Naive thymus-derived CD4-positive, alpha-beta T cell (primary cell): ENCODE measurements around the gene GOLGA8J. TPM values are rescaled to one million over a fixed set of nuclear protein-coding genes. Genes with fewer than 3 reads are reported as not detected.
"Not testable (repeated sequence)": the region's sequence is repeated elsewhere in the genome, so short reads cannot be mapped to it uniquely, and the experiment has no call there.

ENCODE experiments used
- ATAC-seq: fragments of 150-1000 bp; cut with Tn5 transposase; 2 replicates; pipeline ENCODE4 v1.10.0; 2021; ENCODE audit warnings: mild to moderate bottlenecking, moderate library complexity
- CTCF ChIA-PET: fragments of 350-600 bp; sonication (Branson Sonifier 250); formaldehyde crosslinking; loops from one replicate; lab custom pipeline; 2021; ENCODE audit warnings: antibody characterized with exemption; lab: Charles Lee
- POLR2A ChIA-PET: fragments of 350-600 bp; sonication (Branson Sonifier 250); formaldehyde crosslinking; loops from one replicate; lab custom pipeline; 2021; ENCODE audit warnings: antibody characterized with exemption, inconsistent platforms; lab: Charles Lee
- DNase-seq, 9 donors: peaks; one replicate each; pipeline versions ENCODE4 v3.0.0 to v3.0.0-alpha.2; 2020 to 2022; ENCODE audit warnings: mixed read lengths in 1 of 9
- H3K27ac ChIP-seq: one replicate; pipeline ENCODE4 v1.7.0; 2013; ENCODE audit warnings: mild to moderate bottlenecking, low read depth, low read length, moderate library complexity
- H3K27me3 ChIP-seq, 2 donors: one replicate each; pipeline ENCODE4 v1.7.0; 2013; ENCODE audit warnings: low read length in 2 of 2, mild to moderate bottlenecking in 2 of 2, moderate library complexity in 2 of 2; ENCODE audit not compliant: control insufficient read depth in 2 of 2, insufficient read depth in 2 of 2
- H3K36me3 ChIP-seq, 3 experiments: 1 replicate in 2 of 3; 2 replicates in 1 of 3; pipeline ENCODE4 v1.7.0; 2013; ENCODE audit warnings: low read length in 3 of 3, mild to moderate bottlenecking in 3 of 3, moderate library complexity in 1 of 3; ENCODE audit not compliant: insufficient read depth in 3 of 3, control insufficient read depth in 2 of 3
- H3K4me1 ChIP-seq, 2 donors: one replicate each; pipeline ENCODE4 v1.7.0; 2013; ENCODE audit warnings: low read length in 2 of 2, mild to moderate bottlenecking in 2 of 2, moderate library complexity in 1 of 2; ENCODE audit not compliant: control insufficient read depth in 2 of 2, insufficient read depth in 2 of 2
- H3K4me3 ChIP-seq: 2 replicates; pipeline ENCODE4 v1.7.0; 2013; ENCODE audit warnings: mild to moderate bottlenecking, low read length
- H3K9me3 ChIP-seq, 3 experiments: 1 replicate in 2 of 3; 2 replicates in 1 of 3; pipeline ENCODE4 v1.7.0; 2013; ENCODE audit warnings: low read length in 3 of 3; ENCODE audit not compliant: control insufficient read depth in 2 of 3
- H3K27ac Mint-ChIP-seq, 9 donors: one replicate each; pipeline ENCODE4 v1.8.0; 2020 to 2022; ENCODE audit warnings: mixed read lengths in 9 of 9, mild to moderate bottlenecking in 8 of 9, moderate library complexity in 5 of 9, inconsistent platforms in 2 of 9
- H3K27me3 Mint-ChIP-seq, 5 donors: one replicate each; pipeline ENCODE4 v1.8.0; 2021 to 2022; ENCODE audit warnings: mixed read lengths in 5 of 5, mild to moderate bottlenecking in 1 of 5
- H3K36me3 Mint-ChIP-seq, 5 donors: one replicate each; pipeline ENCODE4 v1.8.0; 2020 to 2022; ENCODE audit warnings: mixed read lengths in 5 of 5, mild to moderate bottlenecking in 3 of 5, inconsistent platforms in 1 of 5
- H3K4me1 Mint-ChIP-seq, 7 donors: one replicate each; pipeline ENCODE4 v1.8.0; 2020 to 2022; ENCODE audit warnings: mixed read lengths in 7 of 7, mild to moderate bottlenecking in 3 of 7, inconsistent platforms in 1 of 7
- H3K4me3 Mint-ChIP-seq, 10 donors: one replicate each; pipeline ENCODE4 v1.8.0; 2020 to 2022; ENCODE audit warnings: mild to moderate bottlenecking in 10 of 10, mixed read lengths in 10 of 10, moderate library complexity in 6 of 10, inconsistent platforms in 2 of 10
- H3K9me3 Mint-ChIP-seq, 11 donors: one replicate each; pipeline ENCODE4 v1.8.0; 2020 to 2022; ENCODE audit warnings: mixed read lengths in 11 of 11, mild to moderate bottlenecking in 4 of 11, inconsistent platforms in 1 of 11, moderate library complexity in 1 of 11
- intact Hi-C, 2 donors: fragments of 100-400 bp; cut with micrococcal nuclease; formaldehyde crosslinking; loops; one replicate each; pipeline ENCODE4 v1.15.1; 2023
- polyA plus RNA-seq, 2 donors: library from polyadenylated mRNA; unstranded; fragments of 300-500 nt; fragmentation: Illumina TruSeq; gene quantifications; one replicate each; pipeline ENCODE4 v1.2.3, GENCODE V29; 2021
- total RNA-seq, 6 experiments: library from RNA in 5 of 6; stranded (reverse) in 5 of 6; gene quantifications; 1 replicate in 5 of 6; 2 replicates in 1 of 6; pipeline ENCODE4 v1.2.3 and lab custom pipeline; 2021 to 2026

GOLGA8J gene, protein sequence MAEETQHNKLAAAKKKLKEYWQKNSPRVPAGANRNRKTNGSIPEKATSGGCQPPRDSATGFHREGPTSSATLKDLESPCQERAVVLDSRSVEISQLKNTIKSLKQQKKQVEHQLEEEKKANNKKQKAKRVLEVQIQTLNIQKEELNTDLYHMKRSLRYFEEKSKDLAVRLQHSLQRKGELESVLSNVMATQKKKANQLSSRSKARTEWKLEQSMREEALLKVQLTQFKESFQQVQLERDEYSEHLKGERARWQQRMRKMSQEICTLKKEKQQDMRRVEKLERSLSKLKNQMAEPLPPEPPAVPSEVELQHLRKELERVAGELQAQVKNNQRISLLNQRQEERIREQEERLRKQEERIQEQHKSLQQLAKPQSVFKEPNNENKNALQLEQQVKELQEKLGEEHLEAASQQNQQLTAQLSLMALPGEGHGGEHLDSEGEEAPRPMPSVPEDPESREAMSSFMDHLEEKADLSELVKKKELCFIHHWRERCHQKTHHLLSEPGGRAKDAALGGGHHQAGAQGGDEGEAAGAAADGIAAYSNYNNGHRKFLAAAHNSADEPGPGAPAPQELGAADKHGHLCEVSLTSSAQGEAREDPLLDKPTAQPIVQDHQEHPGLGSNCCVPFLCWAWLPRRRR
- under 1 TPM in 3 of 5 experiments, not detected in 2; 0.22 to 0.38 (median 0.30) TPM for total RNA-seq
- polyA plus RNA-seq = not detected
- total RNA-seq (lab: John Stamatoyannopoulos, UW) = not detected

DNA sequence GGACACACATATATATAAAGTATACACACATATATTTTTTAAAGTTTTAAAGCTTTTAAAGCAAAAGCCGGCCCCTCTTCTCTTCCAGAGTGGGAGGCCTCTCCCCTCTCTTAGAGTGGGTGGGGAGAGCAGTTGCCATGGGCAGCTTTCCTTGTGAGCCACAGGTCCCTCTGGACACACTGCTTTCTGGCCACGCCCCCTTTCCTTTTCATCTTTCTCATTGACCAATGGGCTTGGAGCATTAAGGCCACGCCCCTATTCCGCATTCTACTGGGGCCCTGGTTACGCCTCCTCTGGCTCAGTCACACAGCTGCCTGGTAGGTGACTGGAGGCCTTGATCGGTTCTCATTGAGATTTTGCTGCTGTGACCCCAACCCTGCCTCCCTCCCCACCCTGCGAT is at the start of gene GOLGA8J:
Gene GOLGA8J (plus strand): TSS at position 301 of the 400 bp plus-strand sequence. CDS start 98 bp downstream, at position 399.
- H3K36me3 ChIP-seq, H3K27me3 ChIP-seq, intact Hi-C loops, H3K27ac Mint-ChIP-seq, H3K36me3 Mint-ChIP-seq, H3K4me1 Mint-ChIP-seq, POLR2A ChIA-PET, H3K9me3 ChIP-seq, H3K4me1 ChIP-seq, H3K27ac ChIP-seq, H3K9me3 Mint-ChIP-seq, CTCF ChIA-PET, H3K4me3 Mint-ChIP-seq, DNase-seq, H3K4me3 ChIP-seq, ATAC-seq: not testable (repeated sequence)
- peaks cover 0 to 15% (median 4%) of the 10 kb centered on the region in 5 donors for H3K27me3 Mint-ChIP-seq

DNA sequence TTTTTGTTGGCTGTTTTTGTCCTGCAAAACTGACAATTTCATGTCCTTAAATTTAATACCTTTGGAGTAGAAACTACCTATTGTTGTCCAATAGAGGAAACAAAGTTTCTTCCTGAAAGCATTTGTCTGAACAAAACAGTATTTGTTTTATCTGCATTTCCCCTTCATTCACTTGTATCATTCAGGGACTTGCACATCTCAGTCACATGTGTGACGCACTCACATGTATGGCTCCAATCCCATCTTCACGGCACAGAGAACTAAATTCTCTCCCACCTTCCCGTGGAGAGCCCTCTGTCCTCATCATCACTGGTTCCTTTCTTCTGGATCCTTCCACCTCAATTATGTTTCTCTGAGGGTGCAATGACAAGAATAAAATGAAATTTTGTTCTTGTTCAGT is 49.5 kb upstream of the GOLGA8J start:
- Histone ChIP-seq H3K36me3 (no peaks in the 10 kb centered on the region), H3K4me3 (no peak overlapping the region), H3K27ac (no peak overlapping the region), H3K9me3 (no peaks in the 10 kb centered on the region), H3K4me1 (no peaks in the 10 kb centered on the region), H3K27me3 (no peaks in the 10 kb centered on the region)
- DNase-seq = no peak
- Mint-ChIP-seq H3K27ac (no peak overlapping the region), H3K4me1 (no peaks in the 10 kb centered on the region), H3K4me3 (no peak overlapping the region), H3K36me3 (peaks cover 0 to 3% (median 0%) of the 10 kb centered on the region in 5 donors), H3K9me3 (peaks cover 0 to 13% (median 3%) of the 10 kb centered on the region in 11 donors), H3K27me3 (peaks cover 0 to 44% (median 27%) of the 10 kb centered on the region in 5 donors)
- ATAC-seq = no peak
- intact Hi-C loops = no loop called here
- CTCF ChIA-PET = no interaction called here
- POLR2A ChIA-PET = no interaction called here

DNA sequence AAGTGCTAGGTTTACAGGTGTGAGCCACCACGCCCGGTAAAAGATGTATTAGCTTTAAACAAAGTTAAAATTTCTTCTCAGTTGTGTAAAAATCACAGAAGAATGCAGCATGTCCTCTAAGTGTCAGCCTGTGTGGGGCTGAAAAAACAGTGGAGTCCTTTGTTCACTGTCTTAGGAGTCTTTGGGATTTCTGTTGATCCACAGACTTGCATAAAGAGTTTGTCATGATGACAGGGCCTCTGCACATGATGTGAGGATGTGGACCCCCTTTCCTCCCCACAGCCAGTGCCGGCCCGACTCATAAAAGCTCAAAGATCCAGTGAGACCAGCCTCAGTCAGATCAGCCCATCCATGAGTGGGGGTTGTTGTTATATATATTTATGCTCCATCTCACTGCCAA is 49.0 kb upstream of the GOLGA8J start:
- H3K36me3 Mint-ChIP-seq = peaks cover 0 to 3% (median 0%) of the 10 kb centered on the region in 5 donors
- DNase-seq (no peak), ATAC-seq (no peak)
- H3K27me3 Mint-ChIP-seq = peaks cover 0 to 48% (median 30%) of the 10 kb centered on the region in 5 donors
- Histone ChIP-seq H3K9me3 (no peaks in the 10 kb centered on the region), H3K36me3 (no peaks in the 10 kb centered on the region), H3K27ac (no peak overlapping the region), H3K4me1 (no peaks in the 10 kb centered on the region), H3K4me3 (no peak overlapping the region), H3K27me3 (no peaks in the 10 kb centered on the region)
- intact Hi-C loops = no loop called here
- H3K4me3 Mint-ChIP-seq = no peak overlapping the region
- H3K9me3 Mint-ChIP-seq = peaks cover 0 to 13% (median 4%) of the 10 kb centered on the region in 11 donors
- H3K27ac Mint-ChIP-seq = no peak overlapping the region
- ChIA-PET CTCF (no interaction called here), POLR2A (no interaction called here)
- H3K4me1 Mint-ChIP-seq = no peaks in the 10 kb centered on the region

DNA sequence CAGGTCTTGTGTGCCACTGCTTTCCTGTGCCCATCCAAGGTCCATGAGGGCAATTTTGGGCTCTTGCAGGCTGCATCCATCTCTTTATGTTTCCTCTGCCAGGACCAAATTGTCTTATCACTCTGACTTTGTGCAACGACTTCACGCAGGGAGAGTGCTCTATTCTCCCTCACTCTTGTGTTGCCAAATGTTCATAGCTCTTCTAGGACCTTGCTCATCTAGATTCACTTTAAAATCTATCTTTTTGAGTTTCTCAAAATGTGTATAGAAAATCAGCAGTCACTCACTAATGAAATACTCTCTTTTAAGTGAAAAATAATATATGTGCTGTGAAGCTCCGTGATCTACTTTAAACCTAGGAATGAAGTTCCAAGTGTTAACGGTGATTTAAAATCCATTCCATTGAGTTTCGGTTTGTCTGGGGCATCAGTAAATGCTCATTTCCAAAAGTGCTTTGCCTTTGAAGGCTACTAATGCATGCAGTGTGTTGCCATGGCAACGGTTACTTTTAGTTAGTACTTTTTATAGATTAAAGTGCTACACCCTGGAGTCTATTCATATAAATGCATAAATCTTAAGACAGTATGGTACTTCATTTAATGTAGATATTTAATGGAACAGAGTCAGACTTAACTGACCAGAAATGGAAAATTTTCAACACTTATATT is 46.6 kb upstream of the GOLGA8J start:
- no peak overlapping the region for H3K27ac Mint-ChIP-seq
- no peaks in the 10 kb centered on the region for H3K36me3 ChIP-seq
- H3K4me1 Mint-ChIP-seq = no peaks in the 10 kb centered on the region
- no peak overlapping the region for H3K4me3 ChIP-seq
- DNase-seq = no peak
- ChIA-PET CTCF (no interaction called here), POLR2A (no interaction called here)
- no peak for ATAC-seq
- H3K4me3 Mint-ChIP-seq = no peak overlapping the region
- H3K27me3 Mint-ChIP-seq = peaks cover 0 to 57% (median 33%) of the 10 kb centered on the region in 5 donors
- no peaks in the 10 kb centered on the region for H3K9me3 ChIP-seq
- no peaks in the 10 kb centered on the region for H3K27me3 ChIP-seq
- H3K4me1 ChIP-seq = no peaks in the 10 kb centered on the region
- H3K9me3 Mint-ChIP-seq = peaks cover 0 to 6% (median 2%) of the 10 kb centered on the region in 11 donors
- no peak overlapping the region for H3K27ac ChIP-seq
- intact Hi-C loops = no loop called here
- peaks cover 0 to 3% (median 0%) of the 10 kb centered on the region in 5 donors for H3K36me3 Mint-ChIP-seq

DNA sequence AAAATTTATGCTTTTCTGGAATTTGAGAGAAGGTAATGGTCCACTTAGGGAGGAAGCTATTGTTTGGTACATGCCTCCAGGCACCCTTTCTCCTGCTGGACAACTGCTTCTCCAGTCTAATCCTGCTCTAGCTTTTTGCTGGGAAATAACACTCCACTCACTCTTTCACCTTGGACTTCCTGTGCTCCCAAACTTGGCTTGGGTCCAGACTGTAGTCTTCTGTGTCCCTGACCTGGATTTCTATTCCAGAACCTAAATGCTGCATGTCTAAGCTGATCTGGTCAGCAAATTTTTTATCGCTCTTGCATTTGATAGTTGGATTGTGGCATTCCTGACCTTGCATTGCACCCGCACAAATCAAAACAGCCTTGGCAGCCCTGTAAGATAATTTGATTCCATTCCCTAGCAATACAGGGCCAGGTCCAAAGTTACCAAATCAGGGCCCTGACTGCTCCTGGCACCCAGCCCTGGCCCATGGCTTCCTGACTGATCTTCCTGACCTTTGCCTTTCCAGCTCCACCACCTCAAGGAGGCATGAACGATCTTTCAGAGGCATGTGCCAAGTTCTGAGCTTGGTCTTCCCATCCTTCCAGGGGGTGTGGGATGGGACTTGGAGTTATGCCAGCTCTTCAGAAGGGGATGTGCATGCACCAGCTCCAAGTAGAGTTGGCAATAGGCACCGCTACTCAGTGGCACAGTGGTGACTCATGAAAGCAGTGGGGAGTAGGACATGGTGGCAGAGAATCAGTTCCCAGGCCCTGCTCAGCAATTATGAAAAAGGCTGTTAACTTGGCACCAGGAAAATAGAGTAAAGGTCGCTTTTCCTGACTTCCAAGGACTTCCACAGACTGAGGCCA is 43.9 kb upstream of the GOLGA8J start:
- ChIA-PET POLR2A (no interaction called here), CTCF (no interaction called here)
- no peaks in the 10 kb centered on the region for H3K36me3 ChIP-seq
- no peak for DNase-seq
- no peak overlapping the region for H3K4me3 ChIP-seq
- intact Hi-C loops = no loop called here
- no peak overlapping the region for H3K27ac ChIP-seq
- Mint-ChIP-seq H3K4me1 (no peaks in the 10 kb centered on the region), H3K27me3 (peaks cover 0 to 46% (median 32%) of the 10 kb centered on the region in 5 donors), H3K36me3 (peaks cover 0 to 3% (median 0%) of the 10 kb centered on the region in 5 donors), H3K27ac (no peak overlapping the region), H3K9me3 (peaks cover 0 to 6% (median 2%) of the 10 kb centered on the region in 11 donors), H3K4me3 (no peak overlapping the region)
- H3K9me3 ChIP-seq = no peaks in the 10 kb centered on the region
- ATAC-seq = no peak
- H3K4me1 ChIP-seq = no peaks in the 10 kb centered on the region
- no peaks in the 10 kb centered on the region for H3K27me3 ChIP-seq

DNA sequence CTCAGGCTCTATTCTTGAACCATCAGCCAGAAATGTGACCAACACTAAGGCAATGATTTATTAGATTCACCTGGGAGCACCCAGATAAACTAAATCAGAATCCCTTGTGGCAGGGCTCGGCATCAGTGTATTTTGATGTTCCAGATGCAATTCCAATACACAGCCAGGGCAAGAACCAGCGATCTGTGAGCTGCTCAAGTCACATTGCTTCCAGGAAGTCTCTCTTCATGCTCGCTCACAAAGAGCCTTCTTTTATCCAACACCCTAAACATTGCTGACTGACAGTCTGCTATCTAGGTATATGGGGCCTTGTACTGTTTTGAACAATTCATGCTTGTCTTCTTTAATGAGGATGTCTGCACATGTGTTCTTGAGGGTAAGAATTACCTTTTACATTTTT is 40.9 kb upstream of the GOLGA8J start:
- Histone ChIP-seq H3K9me3 (no peaks in the 10 kb centered on the region), H3K4me1 (no peaks in the 10 kb centered on the region), H3K27ac (no peak overlapping the region), H3K36me3 (no peaks in the 10 kb centered on the region), H3K27me3 (no peaks in the 10 kb centered on the region), H3K4me3 (no peak overlapping the region)
- Mint-ChIP-seq H3K4me1 (no peaks in the 10 kb centered on the region), H3K4me3 (no peak overlapping the region), H3K36me3 (peaks cover 0 to 3% (median 0%) of the 10 kb centered on the region in 5 donors), H3K27ac (no peak overlapping the region), H3K27me3 (peaks cover 0 to 45% (median 34%) of the 10 kb centered on the region in 5 donors), H3K9me3 (peaks cover 0 to 6% (median 0%) of the 10 kb centered on the region in 11 donors)
- no peak for DNase-seq
- ATAC-seq = no peak
- intact Hi-C loops = no loop called here
- POLR2A ChIA-PET = no interaction called here
- CTCF ChIA-PET = no interaction called here
